ENCODE data around the gene LRIG1.

LRIG1 gene

GRCh38 chr3:66497985-66498671 is 2.7 kb downstream of the LRIG1 start:
- TF ChIP-seq FOXM1 (IDR thresholded peaks at IDR 0.05; ENCODE audit: borderline replicate concordance, low read depth) = no peak
- TF ChIP-seq CEBPB (IDR thresholded peaks at IDR 0.05) = no peak
- TF ChIP-seq EP300 (IDR thresholded peaks at IDR 0.05; ENCODE audit: borderline replicate concordance) = no peak
- no peak for TF ChIP-seq TAF1 (IDR thresholded peaks at IDR 0.05; ENCODE audit: low read depth)
- no peak for TF ChIP-seq REST (IDR thresholded peaks at IDR 0.05; ENCODE audit: low read depth)
- TF ChIP-seq NFIC (IDR thresholded peaks at IDR 0.05) = no peak

GRCh38 chr3:66497288-66497984 is 3.4 kb downstream of the LRIG1 start:
- TF ChIP-seq CEBPB (IDR thresholded peaks at IDR 0.05) (no peak), TCF12 (IDR thresholded peaks at IDR 0.05; ENCODE audit: low read depth) (no peak), MAX (IDR thresholded peaks at IDR 0.05) (no peak), YY1 (IDR thresholded peaks at IDR 0.05; ENCODE audit: low read depth) (no peak), USF1 (IDR thresholded peaks at IDR 0.05) (no peak), TEAD4 (IDR thresholded peaks at IDR 0.05) (no peak), TAF1 (IDR thresholded peaks at IDR 0.05; ENCODE audit: low read depth) (no peak), REST (IDR thresholded peaks at IDR 0.05; ENCODE audit: low read depth) (no peak), NFIC (IDR thresholded peaks at IDR 0.05) (no peak), RAD21 (IDR thresholded peaks at IDR 0.05; ENCODE audit: low read depth) (no peak), FOXM1 (IDR thresholded peaks at IDR 0.05; ENCODE audit: borderline replicate concordance, low read depth) (no peak), EGR1 (IDR thresholded peaks at IDR 0.05) (no peak), EP300 (IDR thresholded peaks at IDR 0.05; ENCODE audit: borderline replicate concordance) (no peak), CREB1 (IDR thresholded peaks at IDR 0.05; ENCODE audit: low read depth) (no peak), ZBTB7A (IDR thresholded peaks at IDR 0.05; ENCODE audit: low read depth) (no peak)

GRCh38 chr3:66496746-66497145 is 4.1 kb downstream of the LRIG1 start:
- TF ChIP-seq TEAD4 (IDR thresholded peaks at IDR 0.05) = no peak
- TF ChIP-seq EGR1 (IDR thresholded peaks at IDR 0.05) = no peak
- TF ChIP-seq USF1 (IDR thresholded peaks at IDR 0.05) = no peak
- TF ChIP-seq YY1 (IDR thresholded peaks at IDR 0.05; ENCODE audit: low read depth) = no peak
- TF ChIP-seq TAF1 (IDR thresholded peaks at IDR 0.05; ENCODE audit: low read depth) = no peak
- no peak for TF ChIP-seq EP300 (IDR thresholded peaks at IDR 0.05; ENCODE audit: borderline replicate concordance)
- TF ChIP-seq FOXM1 (IDR thresholded peaks at IDR 0.05; ENCODE audit: borderline replicate concordance, low read depth) = no peak
- no peak for TF ChIP-seq RAD21 (IDR thresholded peaks at IDR 0.05; ENCODE audit: low read depth)
- no peak for TF ChIP-seq CEBPB (IDR thresholded peaks at IDR 0.05)
- no peak for TF ChIP-seq REST (IDR thresholded peaks at IDR 0.05; ENCODE audit: low read depth)
- TF ChIP-seq NFIC (IDR thresholded peaks at IDR 0.05) = no peak
- no peak for TF ChIP-seq TCF12 (IDR thresholded peaks at IDR 0.05; ENCODE audit: low read depth)
- TF ChIP-seq CREB1 (IDR thresholded peaks at IDR 0.05; ENCODE audit: low read depth) = no peak

- no peak for TF ChIP-seq TCF12 (IDR thresholded peaks at IDR 0.05; ENCODE audit: low read depth)
- TF ChIP-seq MAX (IDR thresholded peaks at IDR 0.05) = no peak
- TF ChIP-seq USF1 (IDR thresholded peaks at IDR 0.05) = no peak
- no peak for TF ChIP-seq FOXM1 (IDR thresholded peaks at IDR 0.05; ENCODE audit: borderline replicate concordance, low read depth)
- no peak for TF ChIP-seq RAD21 (IDR thresholded peaks at IDR 0.05; ENCODE audit: low read depth)
- TF ChIP-seq TAF1 (IDR thresholded peaks at IDR 0.05; ENCODE audit: low read depth) = no peak
- TF ChIP-seq CREB1 (IDR thresholded peaks at IDR 0.05; ENCODE audit: low read depth) = no peak
- no peak for TF ChIP-seq NFIC (IDR thresholded peaks at IDR 0.05)
- TF ChIP-seq ZBTB7A (IDR thresholded peaks at IDR 0.05; ENCODE audit: low read depth) = no peak
- TF ChIP-seq REST (IDR thresholded peaks at IDR 0.05; ENCODE audit: low read depth) = no peak
- TF ChIP-seq YY1 (IDR thresholded peaks at IDR 0.05; ENCODE audit: low read depth) = no peak
- TF ChIP-seq CEBPB (IDR thresholded peaks at IDR 0.05) = no peak
- TF ChIP-seq EP300 (IDR thresholded peaks at IDR 0.05; ENCODE audit: borderline replicate concordance) = no peak
- no peak for TF ChIP-seq EGR1 (IDR thresholded peaks at IDR 0.05)
- no peak for TF ChIP-seq TEAD4 (IDR thresholded peaks at IDR 0.05)
Observed at GRCh38 chr3:66496301-66496700, 4.5 kb downstream of the LRIG1 start.

Measured in Ishikawa (cell line).